Measurements from ENCODE around the gene THOP1.
"Not testable (repeated sequence)": the region's sequence is repeated elsewhere in the genome, so short reads cannot be mapped to it uniquely, and the experiment has no call there.

Gene THOP1

GRCh38 chr19:2817237-2817829, 32.0 kb downstream of the THOP1 start:
- not testable (repeated sequence) for DNase-seq (ENCODE audit: low read depth in 2 of 2)

- peak; percentile 97 to 98 for DNase-seq (ENCODE audit: low read depth in 2 of 2)
These were observed 34.3 kb downstream of the THOP1 start, which contains the start of gene ZNF554 for GRCh38 chr19:2819540-2820111. TSS of gene ZNF554 (plus strand) at chr19:2819868. CDS start at chr19:2820072, 204 bp downstream.

GRCh38 chr19:2820112-2820702, 34.9 kb downstream of the THOP1 start:
- no peak for DNase-seq (ENCODE audit: low read depth in 2 of 2)

GRCh38 chr19:2822846-2823245, 37.5 kb downstream of the THOP1 start:
- no peak for DNase-seq (ENCODE audit: low read depth in 2 of 2)

GRCh38 chr19:2823646-2824045, 38.3 kb downstream of the THOP1 start:
- no peak for DNase-seq (ENCODE audit: low read depth in 2 of 2)

- DNase-seq (ENCODE audit: low read depth in 2 of 2): no peak
These were observed 38.8 kb downstream of the THOP1 start for GRCh38 chr19:2824129-2824528.

- DNase-seq (ENCODE audit: low read depth in 2 of 2): no peak
These were observed 41.7 kb downstream of the THOP1 start for GRCh38 chr19:2827022-2827421.

GRCh38 chr19:2827840-2828489, 42.7 kb downstream of the THOP1 start:
- no peak for DNase-seq (ENCODE audit: low read depth in 2 of 2)

- DNase-seq (ENCODE audit: low read depth in 2 of 2): no peak
These were observed 49.1 kb downstream of the THOP1 start for GRCh38 chr19:2834294-2834871.

GRCh38 chr19:2837430-2837829, 52.1 kb downstream of the THOP1 start:
- DNase-seq (ENCODE audit: low read depth in 2 of 2): no peak

GRCh38 chr19:2840794-2841791, 55.8 kb downstream of the THOP1 start, which contains the start of gene ZNF555:
TSS of gene ZNF555 (plus strand) at chr19:2841475. CDS start at chr19:2841573, 98 bp downstream.
- DNase-seq (ENCODE audit: low read depth in 2 of 2): peak; percentile 97 to 98

- DNase-seq (ENCODE audit: low read depth in 2 of 2): no peak
These were observed 56.7 kb downstream of the THOP1 start for GRCh38 chr19:2841855-2842574.

GRCh38 chr19:2845107-2845506, 59.8 kb downstream of the THOP1 start:
- DNase-seq (ENCODE audit: low read depth in 2 of 2): no peak

- DNase-seq (ENCODE audit: low read depth in 2 of 2): no peak
These were observed 61.0 kb downstream of the THOP1 start for GRCh38 chr19:2846180-2846894.

- no peak for DNase-seq (ENCODE audit: low read depth in 2 of 2)
These were observed 62.2 kb downstream of the THOP1 start for GRCh38 chr19:2847507-2847906.

GRCh38 chr19:2848616-2849015, 63.3 kb downstream of the THOP1 start:
- DNase-seq (ENCODE audit: low read depth in 2 of 2): no peak

- no peak for DNase-seq (ENCODE audit: low read depth in 2 of 2)
These were observed 65.1 kb downstream of the THOP1 start for GRCh38 chr19:2850256-2850925.

GRCh38 chr19:2852598-2852997, 67.3 kb downstream of the THOP1 start:
- DNase-seq (ENCODE audit: low read depth in 2 of 2): no peak

- DNase-seq (ENCODE audit: low read depth in 2 of 2): no peak
These were observed 67.8 kb downstream of the THOP1 start for GRCh38 chr19:2853015-2853606.

Data from stimulated activated CD8-positive, alpha-beta memory T cell treated with anti-CD3 and anti-CD28 coated beads, Interleukin-2, amount 100 ng/mL, for 1 hour (primary cell).